HepG2 (cell line): ENCODE measurements around the gene FANCG. TPM values are rescaled to one million over a fixed set of nuclear protein-coding genes. Genes with fewer than 3 reads are reported as not detected.

Experiments
- CREM ChIP-seq, 2 experiments: sonication (generic) in 1 of 2; formaldehyde crosslinking in 1 of 2; IDR thresholded peaks; 2 replicates each; pipeline versions ENCODE4 v1.4.0 to v1.6.1; 2016 to 2020; ENCODE audit warnings: antibody characterized with exemption in 1 of 2, mild to moderate bottlenecking in 1 of 2, missing genetic modification reagents in 1 of 2
- ELF4 ChIP-seq: sonication (generic); formaldehyde crosslinking; IDR thresholded peaks from 2 replicates; pipeline ENCODE4 v1.5.0; 2020; ENCODE audit warnings: missing genetic modification reagents, mild to moderate bottlenecking, moderate library complexity, borderline replicate concordance
- HNF4A ChIP-seq: sonication (generic); formaldehyde crosslinking; IDR thresholded peaks from 2 replicates; pipeline ENCODE4 v1.4.0; 2020; ENCODE audit warnings: missing genetic modification reagents
- MBNL3 ChIP-seq: fragments of 250-450 bp; sonication (Bioruptor Pico); conservative IDR thresholded peaks from 2 replicates; pipeline ENCODE4 v1.8.0; 2022; ENCODE audit warnings: mild to moderate bottlenecking, inconsistent platforms
- SNAPC2 ChIP-seq: sonication (generic); formaldehyde crosslinking; IDR thresholded peaks from 2 replicates; pipeline ENCODE4 v1.8.1; 2022; ENCODE audit warnings: mild to moderate bottlenecking, missing genetic modification reagents
- TOE1 ChIP-seq: sonication (generic); formaldehyde crosslinking; IDR thresholded peaks from 2 replicates; pipeline ENCODE4 v1.4.0; 2020; ENCODE audit warnings: mild to moderate bottlenecking, missing genetic modification reagents
- TSC22D2 ChIP-seq: sonication (generic); formaldehyde crosslinking; IDR thresholded peaks from 2 replicates; pipeline ENCODE4 v1.5.1; 2020; ENCODE audit warnings: missing genetic modification reagents, mild to moderate bottlenecking, borderline replicate concordance
- ZNF256 ChIP-seq: sonication (generic); formaldehyde crosslinking; conservative IDR thresholded peaks from 2 replicates; pipeline ENCODE4 v1.4.0; 2020; ENCODE audit warnings: missing genetic modification reagents
- ZNF296 ChIP-seq: sonication (generic); formaldehyde crosslinking; conservative IDR thresholded peaks from 2 replicates; pipeline ENCODE4 v1.5.0; 2020; ENCODE audit warnings: mild to moderate bottlenecking, missing genetic modification reagents
- ZNF446 ChIP-seq: sonication (generic); formaldehyde crosslinking; IDR thresholded peaks from 2 replicates; pipeline ENCODE4 v1.5.0; 2020; ENCODE audit warnings: mild to moderate bottlenecking, missing genetic modification reagents
- ZNF746 ChIP-seq: sonication (generic); formaldehyde crosslinking; IDR thresholded peaks from 2 replicates; pipeline ENCODE4 v1.8.0; 2022; ENCODE audit warnings: mild to moderate bottlenecking, missing genetic modification reagents
- ZNF782 ChIP-seq: sonication (generic); formaldehyde crosslinking; IDR thresholded peaks from 2 replicates; pipeline ENCODE4 v1.4.0; 2020; ENCODE audit warnings: missing genetic modification reagents, mild to moderate bottlenecking, borderline replicate concordance
- polyA plus RNA-seq, 8 experiments: library from polyadenylated mRNA; depleted of rRNA in 3 of 8; stranded (reverse) in 7 of 8; unstranded in 1 of 8; fragments of >200 nt; fragmentation: Illumina TruSeq in 4 of 8; extraction: Trizol in 4 of 8; gene quantifications; 2 replicates each; pipeline versions ENCODE4 v1.2.1 to v1.2.3, GENCODE V29; 2011 to 2016; ENCODE audit warnings: low read depth in 4 of 8, missing spikeins in 1 of 8, mixed read lengths in 1 of 8; ENCODE audit not compliant: insufficient read depth in 1 of 8
- total RNA-seq, 5 experiments: library from RNA; depleted of rRNA; stranded (reverse); fragments of >200 nt; fragmentation: Illumina TruSeq; extraction: Trizol; gene quantifications; 2 replicates each; pipeline ENCODE4 v1.2.3, GENCODE V29; 2016; ENCODE audit warnings: low read depth in 1 of 5
- TF ChIP-seq, protein P1 (sequence below): sonication (generic); formaldehyde crosslinking; IDR thresholded peaks from 2 replicates; pipeline ENCODE4 v1.4.0; 2020; ENCODE audit warnings: missing genetic modification reagents
- TF ChIP-seq, protein P2 (sequence below): sonication (generic); formaldehyde crosslinking; IDR thresholded peaks from 2 replicates; pipeline ENCODE4 v1.9.0; 2021; ENCODE audit warnings: missing genetic modification reagents, mild to moderate bottlenecking, borderline replicate concordance
- TF ChIP-seq, protein P3 (sequence below): sonication (generic); formaldehyde crosslinking; IDR thresholded peaks from 2 replicates; pipeline ENCODE4 v1.5.1; 2020; ENCODE audit warnings: missing genetic modification reagents, mild to moderate bottlenecking, borderline replicate concordance
- TF ChIP-seq, protein P4 (sequence below): sonication (generic); formaldehyde crosslinking; conservative IDR thresholded peaks from 2 replicates; pipeline ENCODE4 v1.8.0; 2022; ENCODE audit warnings: low read depth, missing genetic modification reagents

Gene FANCG
- total and polyA plus RNA-seq, 2 of the 13 experiments (the other 11 are each of a cell fraction or from before 2014, with no cell fraction given): 14.4 to 45.1 TPM

DNA sequence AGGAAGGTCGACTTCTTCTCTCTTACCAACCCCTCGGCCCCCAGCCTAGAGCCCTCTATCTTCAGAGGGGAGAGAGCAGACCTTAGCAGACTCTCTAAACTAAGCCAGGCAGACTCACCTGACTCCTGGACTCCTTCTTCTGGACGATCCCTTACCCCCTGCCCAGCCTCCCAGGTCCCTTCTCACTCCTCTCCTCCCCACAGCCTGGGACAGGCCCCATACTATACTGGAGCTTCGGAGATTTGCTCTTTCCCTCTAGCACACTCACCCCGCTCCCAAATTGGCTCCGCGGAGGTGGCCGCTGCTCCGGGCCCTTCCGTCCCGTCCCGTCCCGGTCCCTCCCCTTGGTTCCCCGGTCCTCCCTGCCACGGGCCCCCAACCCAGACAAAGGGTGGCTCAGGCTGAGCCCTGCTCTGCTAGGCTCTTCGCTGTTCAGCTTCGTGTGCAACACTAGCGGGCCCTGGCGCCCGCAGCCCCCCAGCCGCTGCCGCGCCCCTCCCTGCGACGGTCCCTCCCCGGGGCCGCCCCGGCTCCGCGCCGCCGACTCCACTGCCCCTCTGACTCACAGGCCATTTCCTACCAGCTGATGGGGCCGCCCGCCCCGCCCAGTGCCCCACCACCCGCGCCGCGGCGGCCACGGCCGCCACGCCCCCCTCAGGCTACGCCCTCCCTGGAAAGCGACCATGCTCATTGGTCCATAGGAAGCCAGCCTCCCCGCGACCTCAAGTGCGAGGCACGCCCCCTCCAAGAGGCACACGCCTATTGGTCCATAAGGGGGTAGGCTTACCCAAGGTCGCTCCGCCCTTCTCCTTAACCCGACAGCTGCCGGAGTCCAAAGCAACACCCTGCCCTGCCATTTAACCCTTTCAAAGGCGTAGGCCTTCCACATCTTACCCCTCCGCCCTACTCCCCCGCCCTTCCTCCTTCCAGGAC, 31.5 kb upstream of the FANCG start (continued):
- TF ChIP-seq ZNF782 (CRISPR knock-in tag): no peak
- TF ChIP-seq ZNF746 (CRISPR knock-in tag): no peak
- TF ChIP-seq, protein P1, sequence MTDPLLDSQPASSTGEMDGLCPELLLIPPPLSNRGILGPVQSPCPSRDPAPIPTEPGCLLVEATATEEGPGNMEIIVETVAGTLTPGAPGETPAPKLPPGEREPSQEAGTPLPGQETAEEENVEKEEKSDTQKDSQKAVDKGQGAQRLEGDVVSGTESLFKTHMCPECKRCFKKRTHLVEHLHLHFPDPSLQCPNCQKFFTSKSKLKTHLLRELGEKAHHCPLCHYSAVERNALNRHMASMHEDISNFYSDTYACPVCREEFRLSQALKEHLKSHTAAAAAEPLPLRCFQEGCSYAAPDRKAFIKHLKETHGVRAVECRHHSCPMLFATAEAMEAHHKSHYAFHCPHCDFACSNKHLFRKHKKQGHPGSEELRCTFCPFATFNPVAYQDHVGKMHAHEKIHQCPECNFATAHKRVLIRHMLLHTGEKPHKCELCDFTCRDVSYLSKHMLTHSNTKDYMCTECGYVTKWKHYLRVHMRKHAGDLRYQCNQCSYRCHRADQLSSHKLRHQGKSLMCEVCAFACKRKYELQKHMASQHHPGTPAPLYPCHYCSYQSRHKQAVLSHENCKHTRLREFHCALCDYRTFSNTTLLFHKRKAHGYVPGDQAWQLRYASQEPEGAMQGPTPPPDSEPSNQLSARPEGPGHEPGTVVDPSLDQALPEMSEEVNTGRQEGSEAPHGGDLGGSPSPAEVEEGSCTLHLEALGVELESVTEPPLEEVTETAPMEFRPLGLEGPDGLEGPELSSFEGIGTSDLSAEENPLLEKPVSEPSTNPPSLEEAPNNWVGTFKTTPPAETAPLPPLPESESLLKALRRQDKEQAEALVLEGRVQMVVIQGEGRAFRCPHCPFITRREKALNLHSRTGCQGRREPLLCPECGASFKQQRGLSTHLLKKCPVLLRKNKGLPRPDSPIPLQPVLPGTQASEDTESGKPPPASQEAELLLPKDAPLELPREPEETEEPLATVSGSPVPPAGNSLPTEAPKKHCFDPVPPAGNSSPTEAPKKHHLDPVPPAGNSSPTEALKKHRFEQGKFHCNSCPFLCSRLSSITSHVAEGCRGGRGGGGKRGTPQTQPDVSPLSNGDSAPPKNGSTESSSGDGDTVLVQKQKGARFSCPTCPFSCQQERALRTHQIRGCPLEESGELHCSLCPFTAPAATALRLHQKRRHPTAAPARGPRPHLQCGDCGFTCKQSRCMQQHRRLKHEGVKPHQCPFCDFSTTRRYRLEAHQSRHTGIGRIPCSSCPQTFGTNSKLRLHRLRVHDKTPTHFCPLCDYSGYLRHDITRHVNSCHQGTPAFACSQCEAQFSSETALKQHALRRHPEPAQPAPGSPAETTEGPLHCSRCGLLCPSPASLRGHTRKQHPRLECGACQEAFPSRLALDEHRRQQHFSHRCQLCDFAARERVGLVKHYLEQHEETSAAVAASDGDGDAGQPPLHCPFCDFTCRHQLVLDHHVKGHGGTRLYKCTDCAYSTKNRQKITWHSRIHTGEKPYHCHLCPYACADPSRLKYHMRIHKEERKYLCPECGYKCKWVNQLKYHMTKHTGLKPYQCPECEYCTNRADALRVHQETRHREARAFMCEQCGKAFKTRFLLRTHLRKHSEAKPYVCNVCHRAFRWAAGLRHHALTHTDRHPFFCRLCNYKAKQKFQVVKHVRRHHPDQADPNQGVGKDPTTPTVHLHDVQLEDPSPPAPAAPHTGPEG (CRISPR knock-in tag): no peak
- TF ChIP-seq, protein P2, sequence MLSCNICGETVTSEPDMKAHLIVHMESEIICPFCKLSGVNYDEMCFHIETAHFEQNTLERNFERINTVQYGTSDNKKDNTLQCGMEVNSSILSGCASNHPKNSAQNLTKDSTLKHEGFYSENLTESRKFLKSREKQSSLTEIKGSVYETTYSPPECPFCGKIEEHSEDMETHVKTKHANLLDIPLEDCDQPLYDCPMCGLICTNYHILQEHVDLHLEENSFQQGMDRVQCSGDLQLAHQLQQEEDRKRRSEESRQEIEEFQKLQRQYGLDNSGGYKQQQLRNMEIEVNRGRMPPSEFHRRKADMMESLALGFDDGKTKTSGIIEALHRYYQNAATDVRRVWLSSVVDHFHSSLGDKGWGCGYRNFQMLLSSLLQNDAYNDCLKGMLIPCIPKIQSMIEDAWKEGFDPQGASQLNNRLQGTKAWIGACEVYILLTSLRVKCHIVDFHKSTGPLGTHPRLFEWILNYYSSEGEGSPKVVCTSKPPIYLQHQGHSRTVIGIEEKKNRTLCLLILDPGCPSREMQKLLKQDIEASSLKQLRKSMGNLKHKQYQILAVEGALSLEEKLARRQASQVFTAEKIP (CRISPR knock-in tag): no peak
- no peak for TF ChIP-seq MBNL3
- peak; percentile 12; the same call in 1 of the 2 replicates for TF ChIP-seq CREM (IDR thresholded peaks at IDR 0.05)
- TF ChIP-seq CREM (CRISPR knock-in tag; IDR thresholded peaks at IDR 0.05): no peak
- TF ChIP-seq, protein P3, sequence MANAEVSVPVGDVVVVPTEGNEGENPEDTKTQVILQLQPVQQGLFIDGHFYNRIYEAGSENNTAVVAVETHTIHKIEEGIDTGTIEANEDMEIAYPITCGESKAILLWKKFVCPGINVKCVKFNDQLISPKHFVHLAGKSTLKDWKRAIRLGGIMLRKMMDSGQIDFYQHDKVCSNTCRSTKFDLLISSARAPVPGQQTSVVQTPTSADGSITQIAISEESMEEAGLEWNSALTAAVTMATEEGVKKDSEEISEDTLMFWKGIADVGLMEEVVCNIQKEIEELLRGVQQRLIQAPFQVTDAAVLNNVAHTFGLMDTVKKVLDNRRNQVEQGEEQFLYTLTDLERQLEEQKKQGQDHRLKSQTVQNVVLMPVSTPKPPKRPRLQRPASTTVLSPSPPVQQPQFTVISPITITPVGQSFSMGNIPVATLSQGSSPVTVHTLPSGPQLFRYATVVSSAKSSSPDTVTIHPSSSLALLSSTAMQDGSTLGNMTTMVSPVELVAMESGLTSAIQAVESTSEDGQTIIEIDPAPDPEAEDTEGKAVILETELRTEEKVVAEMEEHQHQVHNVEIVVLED (CRISPR knock-in tag): 0 out of 2 replicates have a peak, but pooled peaks have one; percentile 24
- TF ChIP-seq ELF4: no peak
- TF ChIP-seq SNAPC2: no peak
- TF ChIP-seq ZNF446 (CRISPR knock-in tag): no peak
- TF ChIP-seq ZNF296: no peak
- no peak for TF ChIP-seq ZNF256 (CRISPR knock-in tag)
- TF ChIP-seq, protein P4, sequence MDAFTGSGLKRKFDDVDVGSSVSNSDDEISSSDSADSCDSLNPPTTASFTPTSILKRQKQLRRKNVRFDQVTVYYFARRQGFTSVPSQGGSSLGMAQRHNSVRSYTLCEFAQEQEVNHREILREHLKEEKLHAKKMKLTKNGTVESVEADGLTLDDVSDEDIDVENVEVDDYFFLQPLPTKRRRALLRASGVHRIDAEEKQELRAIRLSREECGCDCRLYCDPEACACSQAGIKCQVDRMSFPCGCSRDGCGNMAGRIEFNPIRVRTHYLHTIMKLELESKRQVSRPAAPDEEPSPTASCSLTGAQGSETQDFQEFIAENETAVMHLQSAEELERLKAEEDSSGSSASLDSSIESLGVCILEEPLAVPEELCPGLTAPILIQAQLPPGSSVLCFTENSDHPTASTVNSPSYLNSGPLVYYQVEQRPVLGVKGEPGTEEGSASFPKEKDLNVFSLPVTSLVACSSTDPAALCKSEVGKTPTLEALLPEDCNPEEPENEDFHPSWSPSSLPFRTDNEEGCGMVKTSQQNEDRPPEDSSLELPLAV (CRISPR knock-in tag): no peak
- TF ChIP-seq TOE1 (CRISPR knock-in tag): no peak
- TF ChIP-seq HNF4A (CRISPR knock-in tag): no peak
- no peak for TF ChIP-seq TSC22D2
